ENCODE measurements around the gene ASCL5.

ASCL5 gene

GRCh38 chr1:201134405-201134804, 7.4 kb upstream of the ASCL5 start:
- DNase-seq = no peak

DNA sequence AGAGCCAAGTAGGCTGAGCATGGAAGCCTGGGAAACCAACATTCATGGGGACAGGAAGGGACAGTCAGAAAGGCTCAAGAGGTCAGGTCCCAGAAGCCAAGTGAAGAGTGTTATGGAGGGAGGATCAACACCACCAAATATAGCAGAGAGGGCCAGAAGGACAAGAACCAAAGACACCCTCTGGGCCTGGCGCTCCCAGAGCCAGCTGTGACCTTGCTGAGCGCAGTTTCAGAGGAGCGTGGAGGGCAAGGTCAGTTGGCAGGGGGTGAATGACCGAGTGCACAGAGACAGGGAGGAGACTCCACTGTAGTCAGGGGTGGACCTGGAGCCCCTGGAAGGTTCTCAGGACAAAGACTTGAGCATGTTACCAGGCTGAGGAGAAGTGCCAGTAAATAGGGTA, 4.4 kb upstream of the ASCL5 start:
- DNase-seq = no peak

DNA sequence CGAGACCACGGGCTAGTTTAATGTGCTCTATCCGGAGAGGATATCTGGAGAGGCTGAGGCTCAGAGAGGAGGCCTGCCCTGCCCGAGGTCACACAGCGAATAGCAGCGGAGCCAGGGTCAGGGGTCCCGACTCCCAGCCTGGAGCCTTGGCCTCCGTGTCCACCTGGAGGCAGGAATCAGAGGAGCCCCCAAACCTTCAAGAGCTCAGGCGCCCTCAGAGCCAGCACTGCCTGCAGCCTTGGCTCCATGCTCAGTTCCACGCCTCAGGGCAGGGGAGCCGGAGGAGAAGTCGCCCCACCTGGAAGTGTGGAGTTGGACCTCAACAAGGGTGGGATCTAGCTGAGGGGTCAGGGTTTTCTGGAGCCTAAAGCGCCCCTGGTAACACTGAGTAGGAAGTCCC, 2.0 kb upstream of the ASCL5 start:
- no peak for DNase-seq

- DNase-seq = no peak
These were observed 1.5 kb upstream of the ASCL5 start for GRCh38 chr1:201128476-201128875.

DNA sequence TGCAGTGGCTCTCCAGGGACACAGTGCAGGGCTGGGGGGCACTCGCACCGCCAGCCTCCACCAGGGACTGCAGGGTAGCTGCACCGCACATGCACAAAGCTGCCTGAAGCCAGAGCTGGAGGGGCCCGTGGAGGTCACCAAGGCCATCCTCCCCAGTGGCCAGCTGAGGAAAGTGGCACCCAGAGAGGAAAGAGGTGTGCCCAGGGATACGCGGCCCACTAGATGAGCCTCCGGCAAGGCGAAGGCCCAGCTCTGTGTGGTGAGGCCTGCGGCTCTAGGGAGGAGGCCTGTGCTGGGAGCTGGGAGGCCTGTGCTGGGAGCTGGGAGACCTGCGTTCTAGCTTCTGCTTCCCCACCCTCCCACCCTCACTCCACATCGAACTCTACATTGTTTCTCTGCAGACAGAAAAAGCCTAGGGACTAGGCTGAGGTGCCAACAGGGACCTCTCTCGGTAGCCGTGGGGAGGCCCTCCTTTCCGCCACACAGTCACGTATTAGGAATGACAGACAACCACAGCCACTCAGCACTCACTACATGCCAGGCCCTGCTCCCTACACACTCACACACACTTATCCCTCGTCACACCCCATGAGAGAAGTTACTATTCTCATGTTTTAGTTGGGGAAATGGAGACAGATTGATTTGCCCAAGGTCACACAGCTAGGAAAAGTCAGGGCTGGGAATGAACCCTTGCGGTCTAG, 921 bp upstream of the ASCL5 start:
- DNase-seq = no peak

DNA sequence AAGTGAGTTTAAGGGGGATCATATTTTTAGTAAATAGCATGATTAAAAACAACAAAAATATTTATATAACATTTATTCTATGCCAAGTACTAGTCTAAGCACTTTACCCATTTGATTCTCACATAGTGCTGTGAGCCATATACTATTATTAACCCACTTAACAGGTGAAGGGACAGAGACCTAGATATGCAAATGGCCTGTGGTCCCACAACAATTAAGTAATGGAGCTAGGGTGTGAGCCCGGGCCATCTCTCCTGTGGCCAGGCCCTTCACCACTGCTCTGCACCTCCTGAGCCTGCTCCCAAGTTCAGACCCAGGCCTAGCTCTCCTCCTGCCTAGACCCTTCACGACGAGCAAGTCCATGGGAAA, 537 bp downstream of the ASCL5 start:
- no peak for DNase-seq

- DNase-seq = no peak
These were observed 1.2 kb downstream of the ASCL5 start for GRCh38 chr1:201125800-201126199.

DNA sequence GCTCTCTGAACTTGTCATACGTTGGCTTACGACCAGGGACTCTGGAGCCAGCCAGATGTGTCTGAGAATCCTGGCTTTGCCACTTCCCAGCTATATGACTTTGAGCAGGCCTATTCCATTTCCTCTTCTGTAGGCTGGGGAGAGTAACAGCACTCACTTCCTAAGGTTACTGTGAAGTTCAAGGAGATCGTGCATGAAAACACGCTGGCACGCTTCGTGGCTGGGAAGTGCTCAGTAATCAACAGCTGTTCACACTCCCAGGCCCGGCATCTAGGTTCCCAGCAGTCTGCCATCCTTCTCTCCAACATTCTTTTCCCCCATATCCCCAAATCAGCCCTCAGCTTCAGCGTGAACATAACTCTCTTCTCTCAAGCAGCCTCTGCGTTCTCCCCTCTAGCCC, 2.0 kb downstream of the ASCL5 start:
- DNase-seq = no peak

- DNase-seq = no peak
These were observed 3.1 kb downstream of the ASCL5 start for GRCh38 chr1:201123866-201124265.

- DNase-seq = no peak
These were observed 4.5 kb downstream of the ASCL5 start for GRCh38 chr1:201122321-201122957.

DNA sequence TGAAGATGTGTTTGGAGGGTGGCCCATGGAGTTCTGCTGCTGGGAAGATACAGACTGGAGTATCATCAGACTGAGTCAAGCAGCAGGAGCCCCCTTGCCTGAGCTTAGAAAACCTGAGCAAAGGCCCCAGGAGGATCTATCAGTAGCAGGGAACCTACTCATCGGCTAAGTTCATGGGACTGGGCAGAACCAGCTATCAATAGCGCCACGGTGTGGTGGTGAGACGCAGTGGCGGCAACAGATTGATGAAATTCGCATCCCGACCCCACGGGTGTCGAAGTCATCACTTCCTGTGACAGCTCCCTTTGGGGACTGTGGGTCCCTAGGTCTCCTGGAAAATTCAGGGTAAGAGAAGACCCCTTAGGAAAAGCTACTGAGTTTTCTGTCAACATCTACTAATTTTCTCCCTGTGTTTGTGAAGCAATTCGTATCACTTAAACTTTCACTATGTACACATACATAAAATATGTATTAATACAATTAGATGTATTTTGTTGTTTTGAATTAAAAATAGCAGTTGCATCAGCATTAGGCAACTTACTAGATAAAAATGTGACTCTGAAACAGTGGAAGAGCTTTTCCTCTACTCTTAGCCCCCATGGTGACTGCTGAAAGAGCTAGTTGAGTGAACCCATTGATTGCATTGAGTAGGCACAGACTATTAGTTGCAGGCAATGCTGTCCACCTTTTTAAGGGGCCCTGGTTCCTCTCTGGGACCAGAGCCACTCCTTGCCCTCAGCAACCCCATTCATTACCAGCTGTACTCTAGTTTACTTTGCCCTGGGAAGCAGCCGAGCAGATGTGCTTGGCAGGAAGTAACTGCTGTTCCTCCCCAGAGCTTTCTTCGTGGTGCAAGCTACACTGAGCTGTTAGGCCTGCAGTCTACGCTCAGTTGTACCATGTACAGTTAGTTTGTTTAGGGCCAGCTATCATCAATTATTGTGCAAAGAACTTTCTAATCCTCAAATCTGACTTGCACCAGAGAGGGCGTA, 7.5 kb downstream of the ASCL5 start:
- DNase-seq = peak; percentile 48 to 59

GRCh38 chr1:201116091-201116490, 10.9 kb downstream of the ASCL5 start:
- DNase-seq = no peak

- no peak for DNase-seq
These were observed 11.5 kb downstream of the ASCL5 start for GRCh38 chr1:201115390-201115937.

DNA sequence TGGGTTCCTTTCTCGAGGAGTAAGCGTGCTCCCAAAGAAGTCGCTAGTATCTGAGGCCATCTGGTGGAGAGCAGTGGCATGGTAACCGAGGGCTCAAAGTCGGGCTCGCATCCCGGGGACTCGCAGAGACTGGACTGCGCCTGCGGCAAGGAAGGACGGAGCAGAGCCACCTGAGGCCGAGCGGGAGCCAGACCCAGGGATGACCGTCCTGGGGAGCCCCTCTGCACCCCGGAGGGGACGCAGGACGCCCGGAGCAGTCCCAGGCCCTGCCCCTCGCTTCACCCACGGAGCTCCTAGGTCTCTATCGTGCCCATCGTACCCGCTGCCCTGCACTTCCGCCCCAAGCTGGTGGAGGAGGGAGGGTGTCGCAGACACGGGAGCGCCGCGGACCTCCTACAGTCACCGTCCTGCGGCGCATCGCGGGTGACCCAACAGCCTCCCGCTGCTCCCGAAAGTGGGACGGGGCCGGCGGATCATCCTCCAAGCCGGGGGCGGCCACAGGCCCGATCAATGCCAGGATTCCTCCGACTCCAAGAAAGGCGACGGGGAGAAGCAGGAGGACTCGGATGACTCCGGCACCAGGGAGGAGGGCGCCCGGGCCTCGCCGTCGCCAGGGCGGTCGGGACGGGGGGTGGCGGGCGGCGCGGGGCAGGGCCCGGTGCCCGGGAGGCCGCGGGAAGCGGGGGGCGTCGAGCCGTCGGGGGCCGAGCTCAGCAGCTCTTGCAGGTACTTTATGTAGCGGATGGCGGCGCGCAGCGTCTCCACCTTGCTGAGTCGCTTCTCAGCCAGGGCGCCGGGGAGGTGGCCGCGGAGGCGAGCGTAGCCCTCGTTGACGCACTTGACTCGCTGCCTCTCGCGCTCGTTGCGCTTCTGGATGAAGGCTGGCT, 12.5 kb downstream of the ASCL5 start:
- DNase-seq = peak; percentile 67 to 72

DNA sequence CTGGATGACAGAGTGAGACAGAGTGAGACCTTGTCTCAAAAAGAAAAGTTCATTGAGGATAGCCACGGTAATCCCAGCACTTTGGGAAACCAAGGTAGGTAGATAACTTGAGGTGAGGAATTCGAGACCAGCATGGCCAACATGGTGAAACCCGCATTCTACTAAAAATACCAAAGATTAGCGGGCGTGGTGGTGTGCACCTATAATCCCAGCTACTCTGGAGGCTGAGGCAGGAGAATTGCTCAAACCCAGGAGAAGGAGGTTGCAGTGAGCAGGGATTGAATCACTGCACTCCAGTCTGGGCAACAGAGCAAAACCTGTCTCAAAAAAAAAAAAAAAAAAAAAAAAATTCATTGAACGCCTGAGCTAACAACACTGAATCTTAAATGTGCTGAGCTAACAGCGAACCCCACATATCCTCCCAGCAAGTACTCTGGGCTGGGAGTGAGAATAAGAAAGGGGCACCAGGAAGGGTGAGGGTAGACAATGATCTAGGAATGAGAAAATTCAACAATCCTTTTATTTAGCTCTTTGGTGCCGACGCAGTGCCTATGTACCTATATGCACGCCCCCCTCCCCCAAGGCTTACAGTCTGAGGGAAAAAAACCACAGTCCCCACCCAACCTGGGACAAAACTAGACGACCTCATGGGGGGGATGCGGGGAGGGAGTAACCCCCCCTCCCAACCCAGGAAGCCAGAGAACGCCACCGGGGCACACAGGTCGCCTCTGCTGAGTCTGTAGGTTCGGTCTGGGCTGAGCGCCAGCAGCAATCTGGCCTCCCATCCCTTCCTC, 13.3 kb downstream of the ASCL5 start:
- no peak for DNase-seq

- DNase-seq = no peak
These were observed 14.1 kb downstream of the ASCL5 start for GRCh38 chr1:201112926-201113325.

DNA sequence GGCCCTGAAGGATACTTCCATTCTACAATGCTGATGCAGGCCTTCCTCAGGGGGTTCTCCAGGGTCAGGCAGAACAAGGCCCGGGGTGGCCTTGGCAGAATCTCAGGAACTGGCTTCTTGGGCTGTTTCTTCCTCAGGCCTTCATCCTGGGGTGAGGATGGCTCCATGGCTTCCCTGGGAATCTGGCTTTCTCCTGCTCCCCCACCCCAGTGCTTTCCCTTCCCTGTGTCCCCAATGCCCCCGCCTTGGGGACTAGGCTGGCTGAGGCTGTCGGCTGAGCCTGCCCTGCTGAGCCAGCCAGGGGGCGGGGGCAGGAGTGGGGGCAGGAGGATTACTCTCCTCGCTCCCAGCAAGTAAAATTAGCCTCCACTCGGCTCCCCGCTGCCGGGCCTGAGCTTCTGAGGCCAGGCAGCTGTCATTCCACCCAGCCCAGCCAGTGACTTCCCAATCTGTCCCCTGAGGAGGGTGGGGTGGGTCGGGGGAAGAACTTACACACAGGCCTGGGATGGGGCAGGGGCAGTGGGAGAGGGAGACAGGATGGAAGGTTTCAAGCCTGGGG, 14.7 kb downstream of the ASCL5 start, which contains the start of gene CACNA1S:
CACNA1S (minus strand) TSS at position 254 of the 559 bp plus-strand sequence; CDS start at position 167, 87 bp downstream.
- no peak for DNase-seq

- DNase-seq = no peak
These were observed 15.3 kb downstream of the ASCL5 start for GRCh38 chr1:201111672-201112071.

- no peak for DNase-seq
These were observed 15.8 kb downstream of the ASCL5 start for GRCh38 chr1:201111156-201111555.

DNA sequence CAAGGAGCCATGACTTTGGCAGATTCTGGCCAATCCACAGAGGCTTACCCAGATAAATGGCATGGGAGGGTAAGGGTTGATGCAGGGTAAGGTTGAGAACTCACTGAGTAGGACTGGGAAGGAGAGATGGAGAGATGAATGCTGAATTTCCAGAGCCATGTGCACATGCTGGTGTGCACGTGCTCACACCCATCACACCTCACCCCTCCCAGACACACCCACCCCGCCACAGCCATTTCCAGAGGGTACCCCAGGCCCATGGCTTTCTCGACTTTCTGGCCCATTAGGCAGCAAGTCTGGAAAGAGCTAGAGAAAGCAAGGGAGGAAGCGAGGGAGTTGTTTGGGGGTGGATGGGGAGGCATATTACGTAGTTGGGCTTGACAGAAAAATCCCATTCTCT, 16.4 kb downstream of the ASCL5 start:
- DNase-seq = no peak

- no peak for DNase-seq
These were observed 16.8 kb downstream of the ASCL5 start for GRCh38 chr1:201110138-201110537.
